Osteoblast (primary cell): ENCODE results near the gene GNAI2. TPM values are rescaled to one million over a fixed set of nuclear protein-coding genes. Genes with fewer than 3 reads are reported as not detected.

Source experiments
- DNase-seq: peaks from one replicate; pipeline ENCODE4 v3.0.0; 2011; ENCODE audit warnings: low spot score, mixed read lengths; ENCODE audit not compliant: insufficient read length; ENCODE audit errors: missing footprints
- H2AFZ ChIP-seq: 2 replicates; pipeline ENCODE4 v1.6.0; 2011; ENCODE audit warnings: mild to moderate bottlenecking, low read length
- H3K27ac ChIP-seq: 2 replicates; pipeline ENCODE4 v1.5.1; 2011; ENCODE audit warnings: mild to moderate bottlenecking, low read depth, low read length, moderate library complexity
- H3K27me3 ChIP-seq: 2 replicates; pipeline ENCODE4 v1.6.0; 2012; ENCODE audit warnings: mild to moderate bottlenecking, control low read depth, inconsistent platforms, low read length, moderate library complexity; ENCODE audit not compliant: insufficient read depth
- H3K36me3 ChIP-seq: 2 replicates; pipeline ENCODE4 v1.5.1; 2011; ENCODE audit warnings: mild to moderate bottlenecking, low read length, control low read depth, moderate library complexity; ENCODE audit not compliant: insufficient read depth
- H3K4me1 ChIP-seq: 2 replicates; pipeline ENCODE4 v1.5.1; 2011; ENCODE audit warnings: mild to moderate bottlenecking, low read length, control low read depth, moderate library complexity; ENCODE audit not compliant: insufficient read depth
- H3K4me2 ChIP-seq: 2 replicates; pipeline ENCODE4 v1.6.0; 2011; ENCODE audit warnings: mild to moderate bottlenecking, low read length; ENCODE audit not compliant: insufficient read depth
- H3K4me3 ChIP-seq: fragments of 200-600 bp; sonication (generic); 3 replicates; pipeline ENCODE4 v1.5.1; 2012; ENCODE audit warnings: mild to moderate bottlenecking, low read length, inconsistent platforms; ENCODE audit not compliant: insufficient read depth
- H3K79me2 ChIP-seq: 2 replicates; pipeline ENCODE4 v1.6.0; 2012; ENCODE audit warnings: mild to moderate bottlenecking, low read length, control low read depth, inconsistent platforms; ENCODE audit not compliant: insufficient read depth
- H3K9me3 ChIP-seq: 2 replicates; pipeline ENCODE4 v1.5.1; 2011; ENCODE audit warnings: low read depth, low read length, control low read depth
- H4K20me1 ChIP-seq: 2 replicates; pipeline ENCODE4 v1.6.0; 2012; ENCODE audit warnings: mild to moderate bottlenecking, low read length, control low read depth; ENCODE audit not compliant: insufficient read depth
- total RNA-seq: library from RNA; depleted of rRNA; stranded (reverse); fragments of >200 nt; gene quantifications from 2 replicates; pipeline ENCODE4 v1.2.3, GENCODE V29; 2012
- TF ChIP-seq, protein P1 (sequence below): IDR thresholded peaks from 2 replicates; pipeline ENCODE4 v1.5.1; 2011; ENCODE audit warnings: mild to moderate bottlenecking, low read depth, low read length, moderate library complexity; ENCODE audit errors: extremely low read depth

The GNAI2 gene
- total RNA-seq, 1 donor: 223 TPM

DNA sequence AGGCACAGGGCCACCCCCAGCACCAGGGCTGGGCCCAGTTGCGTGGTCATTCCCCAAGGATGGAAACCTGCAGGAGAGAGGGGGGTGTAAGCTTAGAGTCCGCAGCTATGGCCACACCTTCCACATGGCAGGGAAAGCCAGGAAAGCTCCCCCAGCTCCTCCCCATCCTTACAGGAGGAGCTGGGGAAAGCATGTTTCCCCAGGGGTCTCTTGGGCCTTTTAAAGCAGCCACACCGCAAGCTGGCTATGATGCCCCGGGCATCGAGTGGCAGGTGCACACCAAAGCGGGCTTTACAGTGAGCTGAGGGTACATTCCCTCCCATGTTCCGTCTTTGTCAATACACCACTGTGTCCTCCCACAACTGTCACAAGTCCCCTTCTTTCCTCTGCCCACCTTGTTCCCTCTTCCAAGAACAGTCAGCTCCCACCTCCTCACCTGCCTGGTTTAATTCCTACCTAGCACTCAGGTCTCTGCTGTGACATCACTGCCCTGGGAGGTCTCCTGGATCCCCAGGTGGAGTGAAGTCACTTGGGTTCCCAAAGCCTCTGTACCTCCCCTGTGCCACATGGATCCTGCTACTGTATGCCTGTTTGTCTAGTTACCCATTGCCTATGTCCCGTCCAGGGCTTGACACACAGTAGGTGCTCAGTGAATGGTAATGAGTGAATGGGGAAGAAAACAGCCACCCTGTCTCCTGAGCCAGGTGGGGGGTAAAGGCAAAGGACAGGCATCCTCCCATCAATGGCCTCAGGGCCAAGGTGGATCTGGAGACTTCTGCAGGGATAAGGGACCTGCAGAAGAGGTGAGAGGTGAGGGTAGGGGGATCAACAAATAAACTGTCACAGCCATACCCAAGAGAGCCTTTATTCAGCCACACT, 59.8 kb downstream of the GNAI2 start:
- H3K4me3 ChIP-seq: no peak overlapping the region
- TF ChIP-seq, protein P1, sequence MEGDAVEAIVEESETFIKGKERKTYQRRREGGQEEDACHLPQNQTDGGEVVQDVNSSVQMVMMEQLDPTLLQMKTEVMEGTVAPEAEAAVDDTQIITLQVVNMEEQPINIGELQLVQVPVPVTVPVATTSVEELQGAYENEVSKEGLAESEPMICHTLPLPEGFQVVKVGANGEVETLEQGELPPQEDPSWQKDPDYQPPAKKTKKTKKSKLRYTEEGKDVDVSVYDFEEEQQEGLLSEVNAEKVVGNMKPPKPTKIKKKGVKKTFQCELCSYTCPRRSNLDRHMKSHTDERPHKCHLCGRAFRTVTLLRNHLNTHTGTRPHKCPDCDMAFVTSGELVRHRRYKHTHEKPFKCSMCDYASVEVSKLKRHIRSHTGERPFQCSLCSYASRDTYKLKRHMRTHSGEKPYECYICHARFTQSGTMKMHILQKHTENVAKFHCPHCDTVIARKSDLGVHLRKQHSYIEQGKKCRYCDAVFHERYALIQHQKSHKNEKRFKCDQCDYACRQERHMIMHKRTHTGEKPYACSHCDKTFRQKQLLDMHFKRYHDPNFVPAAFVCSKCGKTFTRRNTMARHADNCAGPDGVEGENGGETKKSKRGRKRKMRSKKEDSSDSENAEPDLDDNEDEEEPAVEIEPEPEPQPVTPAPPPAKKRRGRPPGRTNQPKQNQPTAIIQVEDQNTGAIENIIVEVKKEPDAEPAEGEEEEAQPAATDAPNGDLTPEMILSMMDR: no peak
- H3K4me1 ChIP-seq: peaks cover 35% of the 10 kb centered on the region
- no peak overlapping the region for H3K27ac ChIP-seq
- no peak overlapping the region for H3K4me2 ChIP-seq
- H3K36me3 ChIP-seq: no peaks in the 10 kb centered on the region
- H3K27me3 ChIP-seq: no peaks in the 10 kb centered on the region
- no peaks in the 10 kb centered on the region for H4K20me1 ChIP-seq
- no peaks in the 10 kb centered on the region for H3K9me3 ChIP-seq
- DNase-seq: no peak
- H3K79me2 ChIP-seq: peaks cover 26% of the 10 kb centered on the region
- H2AFZ ChIP-seq: no peak overlapping the region

GRCh38 chr3:50296721-50297383, 60.8 kb downstream of the GNAI2 start:
- TF ChIP-seq, protein P1: no peak
- no peak overlapping the region for H3K27ac ChIP-seq
- H3K79me2 ChIP-seq: peaks cover 16% of the 10 kb centered on the region
- H3K4me1 ChIP-seq: peaks cover 26% of the 10 kb centered on the region
- no peak for DNase-seq
- no peaks in the 10 kb centered on the region for H3K9me3 ChIP-seq
- no peak overlapping the region for H2AFZ ChIP-seq
- no peak overlapping the region for H3K4me2 ChIP-seq
- H3K27me3 ChIP-seq: no peaks in the 10 kb centered on the region
- H3K4me3 ChIP-seq: no peak overlapping the region
- no peaks in the 10 kb centered on the region for H3K36me3 ChIP-seq
- no peaks in the 10 kb centered on the region for H4K20me1 ChIP-seq

DNA sequence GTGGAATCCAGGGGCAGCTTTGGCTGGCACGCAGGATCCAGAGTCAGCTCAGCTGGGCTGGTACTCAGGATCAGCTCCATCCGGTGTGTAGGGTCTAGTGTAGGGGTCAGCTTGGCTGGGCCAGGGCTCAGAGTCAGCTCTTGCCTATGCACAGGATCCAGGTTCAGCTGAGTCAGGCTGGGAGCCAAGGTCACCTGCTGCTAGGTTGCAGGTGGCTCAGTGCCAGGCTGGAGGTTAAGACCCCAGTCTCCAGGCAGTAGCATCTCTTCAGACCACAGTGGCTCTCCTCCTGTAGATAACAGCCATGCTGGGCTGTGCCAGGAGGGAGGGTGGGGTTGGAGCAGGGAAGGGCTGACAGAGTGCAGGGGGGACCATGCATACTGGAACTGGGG, 61.4 kb downstream of the GNAI2 start:
- Histone ChIP-seq H2AFZ (no peak overlapping the region), H3K9me3 (no peaks in the 10 kb centered on the region), H4K20me1 (no peaks in the 10 kb centered on the region), H3K79me2 (peaks cover 12% of the 10 kb centered on the region), H3K27me3 (no peaks in the 10 kb centered on the region), H3K4me3 (no peak overlapping the region), H3K27ac (no peak overlapping the region), H3K4me1 (peaks cover 26% of the 10 kb centered on the region), H3K36me3 (no peaks in the 10 kb centered on the region), H3K4me2 (no peak overlapping the region)
- DNase-seq: no peak
- TF ChIP-seq, protein P1: no peak
